Skeletal muscle satellite cell (primary cell): ENCODE measurements around the gene BCL2L13.

Experiments
- H3K27me3 ChIP-seq: 2 replicates; pipeline ENCODE4 v1.7.0; 2013; ENCODE audit warnings: low read length; ENCODE audit not compliant: control insufficient read depth, insufficient read depth
- H3K36me3 ChIP-seq: 2 replicates; pipeline ENCODE4 v1.7.0; 2013; ENCODE audit warnings: mild to moderate bottlenecking, control low read depth, low read length; ENCODE audit not compliant: insufficient read depth
- H3K4me1 ChIP-seq: 2 replicates; pipeline ENCODE4 v1.7.0; 2013; ENCODE audit warnings: low read length; ENCODE audit not compliant: control insufficient read depth, insufficient read depth
- H3K4me2 ChIP-seq: 2 replicates; pipeline ENCODE4 v1.7.0; 2013; ENCODE audit warnings: mild to moderate bottlenecking, low read length
- H3K4me3 ChIP-seq: 2 replicates; pipeline ENCODE4 v1.7.0; 2013; ENCODE audit warnings: low read length
- H3K9ac ChIP-seq: 2 replicates; pipeline ENCODE4 v1.7.0; 2013; ENCODE audit warnings: mild to moderate bottlenecking, low read depth, low read length, moderate library complexity
- H3K9me3 ChIP-seq: replicated peaks from 2 replicates; pipeline ENCODE4 v1.7.0; 2013; ENCODE audit warnings: mild to moderate bottlenecking, control low read depth, low read length

BCL2L13 gene

GRCh38 chr22:17732251-17732854 lies 93.8 kb downstream of the BCL2L13 start:
- H3K9me3 ChIP-seq: no peaks in the 10 kb centered on the region
- peaks cover 28% of the 10 kb centered on the region for H3K4me1 ChIP-seq
- no peak overlapping the region for H3K4me3 ChIP-seq
- H3K9ac ChIP-seq: no peak overlapping the region
- H3K4me2 ChIP-seq: no peak overlapping the region
- H3K36me3 ChIP-seq: peaks cover 71% of the 10 kb centered on the region
- H3K27me3 ChIP-seq: no peaks in the 10 kb centered on the region

- H3K36me3 ChIP-seq: peaks cover 60% of the 10 kb centered on the region
- peak overlapping the region; percentile 12 for H3K4me3 ChIP-seq
- H3K4me2 ChIP-seq: peak overlapping the region; percentile 45
- peaks cover 28% of the 10 kb centered on the region for H3K4me1 ChIP-seq
- peak overlapping the region; percentile 31 for H3K9ac ChIP-seq
- no peaks in the 10 kb centered on the region for H3K27me3 ChIP-seq
- no peaks in the 10 kb centered on the region for H3K9me3 ChIP-seq
These were observed 94.9 kb downstream of the BCL2L13 start for GRCh38 chr22:17733466-17733865.

- H3K9me3 ChIP-seq: no peaks in the 10 kb centered on the region
- H3K27me3 ChIP-seq: no peaks in the 10 kb centered on the region
- H3K4me3 ChIP-seq: no peak overlapping the region
- peak overlapping the region; percentile 31 for H3K9ac ChIP-seq
- no peak overlapping the region for H3K4me2 ChIP-seq
- H3K36me3 ChIP-seq: peaks cover 55% of the 10 kb centered on the region
- peaks cover 28% of the 10 kb centered on the region for H3K4me1 ChIP-seq
These were observed 95.6 kb downstream of the BCL2L13 start for GRCh38 chr22:17734187-17734586.

GRCh38 chr22:17738386-17739128 lies 100.0 kb downstream of the BCL2L13 start:
- Histone ChIP-seq H3K4me1 (peaks cover 13% of the 10 kb centered on the region), H3K9me3 (no peaks in the 10 kb centered on the region)

GRCh38 chr22:17739196-17739975 lies 100.8 kb downstream of the BCL2L13 start:
- Histone ChIP-seq H3K4me3 (no peak overlapping the region), H3K9ac (no peak overlapping the region), H3K4me2 (no peak overlapping the region), H3K36me3 (peaks cover 15% of the 10 kb centered on the region), H3K4me1 (peaks cover 5% of the 10 kb centered on the region), H3K9me3 (no peaks in the 10 kb centered on the region), H3K27me3 (no peaks in the 10 kb centered on the region)

More at GRCh38 chr22:17738386-17739128, 100.0 kb downstream of the BCL2L13 start:
- peaks cover 23% of the 10 kb centered on the region for H3K36me3 ChIP-seq
- no peak overlapping the region for H3K4me2 ChIP-seq
- H3K9ac ChIP-seq: no peak overlapping the region
- H3K27me3 ChIP-seq: no peaks in the 10 kb centered on the region
- no peak overlapping the region for H3K4me3 ChIP-seq

GRCh38 chr22:17741866-17742526 lies 103.4 kb downstream of the BCL2L13 start:
- no peak overlapping the region for H3K4me2 ChIP-seq
- no peaks in the 10 kb centered on the region for H3K4me1 ChIP-seq
- no peak overlapping the region for H3K4me3 ChIP-seq
- no peak overlapping the region for H3K9ac ChIP-seq
- no peaks in the 10 kb centered on the region for H3K9me3 ChIP-seq
- no peaks in the 10 kb centered on the region for H3K36me3 ChIP-seq
- no peaks in the 10 kb centered on the region for H3K27me3 ChIP-seq

GRCh38 chr22:17742527-17742902 lies 104.0 kb downstream of the BCL2L13 start:
- H3K9ac ChIP-seq: no peak overlapping the region
- H3K27me3 ChIP-seq: no peaks in the 10 kb centered on the region
- H3K4me1 ChIP-seq: no peaks in the 10 kb centered on the region
- no peak overlapping the region for H3K4me2 ChIP-seq
- no peaks in the 10 kb centered on the region for H3K36me3 ChIP-seq
- H3K9me3 ChIP-seq: no peaks in the 10 kb centered on the region
- no peak overlapping the region for H3K4me3 ChIP-seq

- no peak overlapping the region for H3K9ac ChIP-seq
- no peak overlapping the region for H3K4me2 ChIP-seq
- H3K36me3 ChIP-seq: no peaks in the 10 kb centered on the region
These were observed 105.3 kb downstream of the BCL2L13 start for GRCh38 chr22:17743661-17744411.

GRCh38 chr22:17744430-17744829 lies 105.9 kb downstream of the BCL2L13 start:
- H3K36me3 ChIP-seq: no peaks in the 10 kb centered on the region
- no peak overlapping the region for H3K4me2 ChIP-seq
- H3K27me3 ChIP-seq: no peaks in the 10 kb centered on the region
- H3K4me1 ChIP-seq: no peaks in the 10 kb centered on the region
- H3K9me3 ChIP-seq: no peaks in the 10 kb centered on the region
- H3K9ac ChIP-seq: no peak overlapping the region
- H3K4me3 ChIP-seq: no peak overlapping the region

More at GRCh38 chr22:17743661-17744411, 105.3 kb downstream of the BCL2L13 start:
- H3K27me3 ChIP-seq: no peaks in the 10 kb centered on the region
- no peaks in the 10 kb centered on the region for H3K4me1 ChIP-seq
- no peak overlapping the region for H3K4me3 ChIP-seq
- H3K9me3 ChIP-seq: no peaks in the 10 kb centered on the region

GRCh38 chr22:17746916-17747315 lies 108.4 kb downstream of the BCL2L13 start:
- H3K27me3 ChIP-seq: no peaks in the 10 kb centered on the region
- no peak overlapping the region for H3K9ac ChIP-seq
- no peaks in the 10 kb centered on the region for H3K9me3 ChIP-seq
- no peak overlapping the region for H3K4me3 ChIP-seq
- H3K36me3 ChIP-seq: no peaks in the 10 kb centered on the region
- no peak overlapping the region for H3K4me2 ChIP-seq
- no peaks in the 10 kb centered on the region for H3K4me1 ChIP-seq
